SK-N-MC (cell line): ENCODE data around the gene CEP89.

Experiments used
- EZH2 ChIP-seq: fragments of 200-600 bp; sonication (generic); IDR thresholded peaks from one replicate; pipeline ENCODE4 v1.6.1; 2017; ENCODE audit warnings: antibody characterized with exemption
- POLR2AphosphoS5 ChIP-seq: IDR thresholded peaks from 2 replicates; pipeline ENCODE4 v1.6.1; 2012; ENCODE audit warnings: mild to moderate bottlenecking, low read depth, low read length, borderline replicate concordance

GRCh38 chr19:32917616-32917996 is 54.2 kb downstream of the CEP89 start:
- TF ChIP-seq EZH2 (no peak), POLR2AphosphoS5 (no peak)
